ENCODE results near the gene ANO5. TPM values are rescaled to one million over a fixed set of nuclear protein-coding genes. Genes with fewer than 3 reads are reported as not detected.
A peak's percentile ranks its signal among the peaks of the same experiment; 100 is the strongest.

Gene ANO5
- total and polyA plus RNA-seq, 4 donors = 0.22 to 3.6 (median 1.9) TPM

GRCh38 chr11:22161489-22161888 lies 31.4 kb upstream of the ANO5 start:
- no peaks in the 10 kb centered on the region for H3K36me3 ChIP-seq (ENCODE audit: control insufficient read depth in 4 of 4, insufficient read depth in 4 of 4, low read length in 4 of 4)
- H3K9me3 ChIP-seq (ENCODE audit: control insufficient read depth in 4 of 4, insufficient read depth in 3 of 4, low read length in 3 of 4) = no peaks in the 10 kb centered on the region
- no peaks in the 10 kb centered on the region for H3K4me1 ChIP-seq (ENCODE audit: control insufficient read depth in 5 of 5, insufficient read depth in 5 of 5, low read length in 5 of 5)
- no peak overlapping the region for H3K4me3 ChIP-seq
- no peaks in the 10 kb centered on the region for H3K27me3 ChIP-seq (ENCODE audit: control insufficient read depth in 3 of 3, insufficient read depth in 3 of 3, low read length in 2 of 3)
- no peak for TF ChIP-seq CTCF (IDR thresholded peaks at IDR 0.05; ENCODE audit: control extremely low read depth, extremely low read depth)
- WGBS, 2 donors = 61 to 74% methylated on average over 1 of the region's 1 CpG
- DNase-seq (no peak), ATAC-seq (ENCODE audit: insufficient read depth, low FRiP score) (no peak)
- H3K27ac ChIP-seq (ENCODE audit: low read depth in 1 of 2, low read length in 1 of 2) = no peak overlapping the region
- no peak overlapping the region for H3K9ac ChIP-seq (ENCODE audit: insufficient read depth in 1 of 2, low read length in 2 of 2)

- H3K27ac ChIP-seq (ENCODE audit: low read depth in 1 of 2, low read length in 1 of 2) = no peak overlapping the region
- H3K9ac ChIP-seq (ENCODE audit: insufficient read depth in 1 of 2, low read length in 2 of 2) = no peak overlapping the region
- H3K36me3 ChIP-seq (ENCODE audit: control insufficient read depth in 4 of 4, insufficient read depth in 4 of 4, low read length in 4 of 4) = no peaks in the 10 kb centered on the region
- DNase-seq (no peak), ATAC-seq (ENCODE audit: insufficient read depth, low FRiP score) (no peak)
- 42 to 56% methylated on average over 3 of the region's 3 CpGs for WGBS, 2 donors
- no peaks in the 10 kb centered on the region for H3K27me3 ChIP-seq (ENCODE audit: control insufficient read depth in 3 of 3, insufficient read depth in 3 of 3, low read length in 2 of 3)
- H3K9me3 ChIP-seq (ENCODE audit: control insufficient read depth in 4 of 4, insufficient read depth in 3 of 4, low read length in 3 of 4) = no peaks in the 10 kb centered on the region
- no peak for TF ChIP-seq CTCF (IDR thresholded peaks at IDR 0.05; ENCODE audit: control extremely low read depth, extremely low read depth)
- no peak overlapping the region for H3K4me3 ChIP-seq
- H3K4me1 ChIP-seq (ENCODE audit: control insufficient read depth in 5 of 5, insufficient read depth in 5 of 5, low read length in 5 of 5) = no peaks in the 10 kb centered on the region
Measured at GRCh38 chr11:22162756-22163155, 30.1 kb upstream of the ANO5 start.

- no peaks in the 10 kb centered on the region for H3K36me3 ChIP-seq (ENCODE audit: control insufficient read depth in 4 of 4, insufficient read depth in 4 of 4, low read length in 4 of 4)
- DNase-seq (no peak), ATAC-seq (ENCODE audit: insufficient read depth, low FRiP score) (peak; percentile 60)
- TF ChIP-seq CTCF (IDR thresholded peaks at IDR 0.05; ENCODE audit: control extremely low read depth, extremely low read depth) = no peak
- H3K9ac ChIP-seq (ENCODE audit: insufficient read depth in 1 of 2, low read length in 2 of 2) = no peak overlapping the region
- no peaks in the 10 kb centered on the region for H3K9me3 ChIP-seq (ENCODE audit: control insufficient read depth in 4 of 4, insufficient read depth in 3 of 4, low read length in 3 of 4)
- H3K27ac ChIP-seq (ENCODE audit: low read depth in 1 of 2, low read length in 1 of 2) = no peak overlapping the region
- no peaks in the 10 kb centered on the region for H3K27me3 ChIP-seq (ENCODE audit: control insufficient read depth in 3 of 3, insufficient read depth in 3 of 3, low read length in 2 of 3)
- 21 to 58% methylated on average over 3 of the region's 3 CpGs for WGBS, 2 donors
- H3K4me3 ChIP-seq = no peak overlapping the region
- no peaks in the 10 kb centered on the region for H3K4me1 ChIP-seq (ENCODE audit: control insufficient read depth in 5 of 5, insufficient read depth in 5 of 5, low read length in 5 of 5)
Measured at GRCh38 chr11:22163394-22163797, 29.5 kb upstream of the ANO5 start.

GRCh38 chr11:22165087-22165486 lies 27.8 kb upstream of the ANO5 start:
- Histone ChIP-seq H3K27me3 (ENCODE audit: control insufficient read depth in 3 of 3, insufficient read depth in 3 of 3, low read length in 2 of 3) (no peaks in the 10 kb centered on the region), H3K4me3 (no peak overlapping the region), H3K9ac (ENCODE audit: insufficient read depth in 1 of 2, low read length in 2 of 2) (no peak overlapping the region), H3K4me1 (ENCODE audit: control insufficient read depth in 5 of 5, insufficient read depth in 5 of 5, low read length in 5 of 5) (no peaks in the 10 kb centered on the region), H3K36me3 (ENCODE audit: control insufficient read depth in 4 of 4, insufficient read depth in 4 of 4, low read length in 4 of 4) (no peaks in the 10 kb centered on the region), H3K27ac (ENCODE audit: low read depth in 1 of 2, low read length in 1 of 2) (no peak overlapping the region), H3K9me3 (ENCODE audit: control insufficient read depth in 4 of 4, insufficient read depth in 3 of 4, low read length in 3 of 4) (no peaks in the 10 kb centered on the region)
- no peak for DNase-seq
- 82 to 88% methylated on average over 2 of the region's 2 CpGs for WGBS, 2 donors
- no peak for ATAC-seq (ENCODE audit: insufficient read depth, low FRiP score)
- no peak for TF ChIP-seq CTCF (IDR thresholded peaks at IDR 0.05; ENCODE audit: control extremely low read depth, extremely low read depth)
